Measurements from ENCODE around the gene OR10G2.

The OR10G2 gene

GRCh38 chr14:21589317-21589716 lies 45.4 kb downstream of the OR10G2 start:
- no peak for DNase-seq (ENCODE audit: low read depth)
- no peak for TF ChIP-seq CTCF (IDR thresholded peaks at IDR 0.05; ENCODE audit: control insufficient read depth, extremely low read depth, insufficient read depth)

More at GRCh38 chr14:21589317-21589716, 45.4 kb downstream of the OR10G2 start:
- H3K4me3 ChIP-seq (ENCODE audit: low read depth, low read length): no peak overlapping the region

All from LNCaP clone FGC (cell line).